Activated CD4-positive, alpha-beta T cell treated with anti-CD3 and anti-CD28 coated beads, Interleukin-2, amount 10 ng/mL, durations not matched to agents 24 days and 14 days (primary cell): ENCODE measurements around the gene UBXN6. TPM values are rescaled to one million over a fixed set of nuclear protein-coding genes. Genes with fewer than 3 reads are reported as not detected.

ENCODE experiments used
- DNase-seq: peaks from one replicate; pipeline ENCODE4 v3.0.0; 2022
- H3K27ac Mint-ChIP-seq: one replicate; pipeline ENCODE4 v1.8.0; 2022; ENCODE audit warnings: mild to moderate bottlenecking, mixed read lengths
- H3K27me3 Mint-ChIP-seq: one replicate; pipeline ENCODE4 v1.8.0; 2022; ENCODE audit warnings: mixed read lengths
- H3K36me3 Mint-ChIP-seq: one replicate; pipeline ENCODE4 v1.8.0; 2022; ENCODE audit warnings: low read depth, mild to moderate bottlenecking, mixed read lengths
- H3K4me1 Mint-ChIP-seq: one replicate; pipeline ENCODE4 v1.8.0; 2021; ENCODE audit warnings: mixed read lengths
- H3K4me3 Mint-ChIP-seq: one replicate; pipeline ENCODE4 v1.8.0; 2022; ENCODE audit warnings: mild to moderate bottlenecking, moderate library complexity, mixed read lengths
- H3K9me3 Mint-ChIP-seq: one replicate; pipeline ENCODE4 v1.8.0; 2021; ENCODE audit warnings: mixed read lengths
- intact Hi-C: fragments of 100-400 bp; cut with micrococcal nuclease; formaldehyde crosslinking; loops from one replicate; pipeline ENCODE4 v1.15.1; 2023
- total RNA-seq: library from RNA; stranded (reverse); gene quantifications from 2 replicates; pipeline ENCODE4 v1.2.3, GENCODE V29; 2022

Gene UBXN6
- total RNA-seq, 1 donor from 2014 or later = 41.2 TPM

DNA sequence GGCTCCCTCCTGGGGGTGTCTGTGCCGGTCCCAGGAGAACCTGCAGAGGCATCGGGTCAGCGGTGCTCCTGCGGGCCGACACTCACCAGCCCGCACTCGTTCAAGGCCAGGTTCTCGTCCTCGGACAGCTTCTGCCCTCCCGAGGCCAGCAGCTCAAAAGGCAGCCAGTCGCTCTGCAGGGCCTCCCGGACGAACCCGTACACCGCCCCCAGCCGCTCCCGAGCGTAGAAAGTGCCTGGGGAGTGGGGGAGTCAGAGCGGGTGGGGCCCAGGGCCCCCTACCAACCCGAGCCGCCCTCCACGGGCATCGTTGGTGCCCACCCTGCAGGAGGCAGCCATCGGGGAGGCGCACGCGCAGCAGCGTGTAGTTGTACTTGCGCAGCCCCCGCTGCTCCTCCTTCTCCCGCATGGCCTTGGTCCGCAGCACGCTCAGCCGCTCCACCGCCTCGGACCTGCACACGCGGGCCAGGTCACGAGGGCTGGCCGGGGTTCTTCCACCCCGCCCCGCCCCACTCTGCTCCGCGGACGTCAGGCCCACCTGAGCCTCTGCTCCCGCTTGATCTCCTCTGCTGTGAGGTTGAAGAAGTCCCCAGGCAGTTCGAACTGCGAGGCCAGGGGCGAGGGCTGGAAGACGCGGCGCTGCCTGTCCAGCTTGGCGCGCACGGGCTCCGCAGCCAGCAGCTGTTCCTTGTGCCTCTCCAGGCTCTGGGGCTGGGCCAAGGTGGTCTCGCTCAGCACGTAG is 11.5 kb downstream of the UBXN6 start:
- H3K27me3 Mint-ChIP-seq = no peaks in the 10 kb centered on the region
- H3K4me3 Mint-ChIP-seq = no peak overlapping the region
- DNase-seq = no peak
- H3K27ac Mint-ChIP-seq = no peak overlapping the region
- no peaks in the 10 kb centered on the region for H3K9me3 Mint-ChIP-seq
- intact Hi-C loops = no loop called here
- peaks cover 35% of the 10 kb centered on the region for H3K36me3 Mint-ChIP-seq
- peaks cover 2% of the 10 kb centered on the region for H3K4me1 Mint-ChIP-seq

DNA sequence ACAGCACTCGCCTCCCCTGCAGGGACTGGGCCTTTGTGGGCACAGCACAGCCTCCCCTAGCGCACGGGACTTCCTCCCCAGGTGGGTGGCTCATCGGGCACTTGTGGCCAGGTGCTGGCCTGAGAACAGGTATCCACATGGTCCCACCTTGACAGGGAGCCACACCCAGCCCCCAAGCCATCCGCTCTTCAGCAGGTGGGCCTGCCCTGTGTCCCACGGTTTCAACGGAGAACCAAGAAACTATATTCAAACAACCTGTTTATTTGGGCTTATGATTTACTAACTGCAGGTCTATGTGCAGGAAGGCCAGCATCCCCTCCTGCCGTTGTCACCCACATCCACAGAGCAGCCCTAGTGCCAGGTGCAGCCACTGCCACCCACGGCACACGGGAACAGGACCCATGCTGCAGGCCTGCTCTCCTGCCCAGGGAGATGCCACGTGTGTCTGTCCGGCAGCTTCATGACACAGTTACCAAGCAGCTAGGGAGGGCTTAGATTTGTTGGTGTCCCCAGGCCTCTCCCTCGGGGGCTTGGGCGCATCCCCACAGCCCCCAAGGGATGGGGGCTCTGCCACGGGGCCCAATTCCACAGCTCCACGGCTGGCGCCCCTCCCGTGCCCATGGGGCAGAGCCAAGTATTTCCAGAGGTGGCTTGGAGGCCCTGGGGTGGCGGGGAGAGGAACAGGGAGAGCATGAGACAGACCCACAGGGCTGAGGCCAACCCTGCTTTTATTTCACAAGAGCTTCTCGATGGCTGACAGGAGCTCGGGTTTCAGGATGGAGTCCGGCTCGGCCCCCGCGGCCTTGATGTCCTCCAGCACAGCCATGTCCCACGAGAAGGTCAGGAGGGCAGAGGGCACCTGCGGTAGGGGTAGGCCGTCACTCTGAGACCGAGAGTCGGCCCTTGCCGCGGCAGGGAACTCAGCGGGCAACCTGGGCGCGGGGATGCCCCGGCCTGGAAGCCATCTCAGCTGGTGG is 12.5 kb downstream of the UBXN6 start:
- Mint-ChIP-seq H3K9me3 (no peaks in the 10 kb centered on the region), H3K27me3 (no peaks in the 10 kb centered on the region), H3K36me3 (peaks cover 28% of the 10 kb centered on the region), H3K4me1 (peaks cover 2% of the 10 kb centered on the region), H3K4me3 (no peak overlapping the region), H3K27ac (no peak overlapping the region)
- intact Hi-C loops = no loop called here
- no peak for DNase-seq

DNA sequence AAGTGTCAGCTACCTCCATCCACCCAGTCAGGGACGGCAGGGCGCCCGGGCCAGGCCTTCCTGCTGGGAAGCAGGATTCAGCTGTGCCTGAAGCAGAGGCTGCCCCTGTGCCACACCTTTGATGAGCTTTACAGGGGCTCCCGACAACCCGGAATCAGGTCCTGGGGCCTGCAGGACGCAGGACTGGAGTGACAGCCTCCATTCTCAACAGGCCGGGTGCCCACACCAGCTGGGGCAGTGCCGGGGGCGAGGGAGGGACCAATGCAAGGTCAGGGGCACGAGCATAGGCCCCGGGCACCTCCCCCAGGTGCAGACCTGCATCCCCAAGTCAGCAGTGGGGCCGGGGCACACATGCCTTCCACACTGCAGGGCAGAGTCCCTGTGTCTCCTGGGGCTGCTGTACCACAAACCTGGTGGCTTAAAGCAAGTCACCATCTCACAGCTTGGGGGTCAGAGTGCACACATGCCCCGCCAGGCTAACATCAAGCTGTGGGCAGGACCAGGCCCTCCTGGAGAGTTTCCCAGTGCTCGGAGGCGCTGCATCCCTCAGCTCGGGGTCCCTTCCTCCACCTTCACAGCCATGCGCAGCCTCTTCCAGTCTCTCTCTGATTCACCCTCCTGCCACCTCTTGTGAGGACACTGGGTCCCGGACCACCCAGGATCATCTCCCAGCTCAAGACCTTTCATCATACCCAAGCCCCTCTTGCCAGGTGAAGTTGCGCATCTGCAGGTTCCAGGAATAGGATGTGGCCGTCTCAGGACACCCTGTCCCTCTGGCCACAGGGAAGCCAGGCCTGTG is 13.4 kb downstream of the UBXN6 start:
- Mint-ChIP-seq H3K27me3 (no peaks in the 10 kb centered on the region), H3K4me3 (no peak overlapping the region), H3K27ac (no peak overlapping the region), H3K36me3 (peaks cover 29% of the 10 kb centered on the region), H3K4me1 (peaks cover 3% of the 10 kb centered on the region), H3K9me3 (no peaks in the 10 kb centered on the region)
- intact Hi-C loops = no loop called here
- no peak for DNase-seq

DNA sequence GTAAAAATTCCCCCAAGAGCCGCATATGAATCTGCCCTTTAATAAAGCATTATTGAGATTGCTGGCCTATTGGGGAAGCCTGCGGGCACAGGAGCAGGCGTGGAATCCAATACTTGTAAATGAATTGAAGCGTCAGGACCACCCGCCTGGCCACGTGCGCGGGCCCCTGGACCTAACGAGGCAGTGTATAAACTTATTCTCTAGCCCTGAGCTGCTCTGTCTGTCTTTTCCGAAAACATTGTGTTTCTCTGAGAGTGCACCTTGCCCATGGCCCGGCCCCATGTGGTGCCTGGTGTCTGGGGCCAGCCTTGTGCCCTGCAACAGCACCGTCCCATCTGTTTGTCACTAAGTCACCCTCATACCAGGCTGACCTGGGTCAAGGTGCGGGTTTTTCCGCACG is 14.4 kb downstream of the UBXN6 start:
- H3K4me1 Mint-ChIP-seq = peaks cover 4% of the 10 kb centered on the region
- peaks cover 25% of the 10 kb centered on the region for H3K36me3 Mint-ChIP-seq
- no peaks in the 10 kb centered on the region for H3K9me3 Mint-ChIP-seq
- H3K27me3 Mint-ChIP-seq = no peaks in the 10 kb centered on the region
- intact Hi-C loops = no loop called here
- no peak for DNase-seq
- H3K4me3 Mint-ChIP-seq = no peak overlapping the region
- H3K27ac Mint-ChIP-seq = no peak overlapping the region

DNA sequence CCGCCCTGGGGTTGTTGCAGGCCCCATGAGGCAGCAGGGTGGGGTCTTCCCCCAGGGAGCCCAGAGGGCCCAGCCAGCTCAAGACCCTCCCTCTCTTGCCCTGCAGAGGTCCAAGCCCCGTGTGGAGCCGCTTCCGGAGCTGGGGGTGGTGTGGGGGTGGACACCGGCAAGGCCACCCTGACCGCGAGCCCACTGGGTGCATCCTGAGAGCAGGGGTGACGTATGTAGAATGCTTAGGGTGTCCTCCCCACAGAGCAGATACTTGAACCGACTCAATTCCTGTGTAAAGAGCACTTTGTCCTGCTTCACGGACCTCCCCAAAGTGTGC is 14.8 kb downstream of the UBXN6 start:
- Mint-ChIP-seq H3K4me3 (no peak overlapping the region), H3K4me1 (peaks cover 4% of the 10 kb centered on the region), H3K9me3 (no peaks in the 10 kb centered on the region), H3K27ac (no peak overlapping the region), H3K36me3 (peaks cover 28% of the 10 kb centered on the region), H3K27me3 (no peaks in the 10 kb centered on the region)
- DNase-seq = no peak
- intact Hi-C loops = no loop called here

DNA sequence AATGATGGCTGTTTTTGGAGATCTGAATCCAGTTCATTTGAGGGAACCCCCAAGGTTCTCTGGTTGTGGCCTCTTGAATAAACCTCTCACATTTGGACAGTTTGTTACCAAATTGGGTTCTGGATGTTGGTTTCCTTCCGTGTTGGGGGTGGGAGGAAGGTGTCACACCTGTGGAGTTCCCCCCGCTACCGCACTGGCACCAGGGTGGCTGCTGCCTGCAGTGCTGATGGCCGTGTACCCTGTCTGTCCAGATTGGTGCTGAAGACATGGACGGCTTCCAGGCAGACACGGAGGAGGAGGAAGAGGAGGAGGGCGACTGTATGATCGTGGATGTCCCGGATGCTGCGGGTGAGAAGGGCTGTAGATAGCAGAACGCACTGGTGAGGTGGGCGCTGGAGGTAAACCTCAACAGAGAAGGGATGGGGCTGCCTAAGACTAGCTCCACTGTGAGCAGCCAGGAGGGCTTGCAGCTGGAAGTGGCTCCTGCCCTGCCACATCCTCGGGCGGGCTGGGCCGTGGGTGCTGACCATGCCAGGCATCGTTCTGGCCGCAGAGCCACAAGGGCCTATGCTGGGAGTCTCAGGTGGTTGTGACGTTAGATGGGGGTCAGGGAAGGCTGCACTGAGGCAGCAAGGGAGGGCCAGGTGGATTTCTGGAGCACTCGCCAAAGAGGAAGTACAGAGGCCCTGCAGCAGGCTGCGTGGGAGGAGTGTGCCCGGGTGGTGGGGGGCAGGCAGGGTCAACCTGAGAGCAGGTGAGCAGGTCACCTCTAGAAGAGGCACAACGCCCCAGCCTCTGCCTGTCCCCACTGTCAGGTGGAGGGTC is 15.4 kb downstream of the UBXN6 start:
- Mint-ChIP-seq H3K4me3 (no peak overlapping the region), H3K9me3 (no peaks in the 10 kb centered on the region), H3K4me1 (peaks cover 4% of the 10 kb centered on the region), H3K27me3 (no peaks in the 10 kb centered on the region), H3K27ac (no peak overlapping the region), H3K36me3 (peaks cover 28% of the 10 kb centered on the region)
- intact Hi-C loops = no loop called here
- no peak for DNase-seq

DNA sequence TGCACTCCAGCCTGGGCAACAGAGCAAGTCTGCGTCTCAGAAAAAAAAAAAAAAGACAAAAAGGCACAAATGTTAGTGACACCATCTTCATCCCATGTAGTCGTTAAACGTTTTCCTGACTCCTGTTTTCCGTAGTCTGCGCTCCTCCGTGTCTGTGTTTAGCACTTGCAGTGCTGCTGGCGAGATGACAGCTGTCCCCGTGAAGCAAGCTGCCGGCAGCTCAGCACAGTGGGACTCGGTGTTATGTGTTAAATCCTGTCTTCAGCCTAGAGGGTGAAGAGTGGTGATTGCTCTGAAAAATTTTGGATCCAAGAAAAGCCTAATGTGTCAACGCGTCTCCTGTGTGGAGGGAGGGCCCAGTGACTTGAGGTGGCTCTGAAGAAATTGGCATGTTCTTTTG is 18.4 kb downstream of the UBXN6 start:
- H3K4me1 Mint-ChIP-seq = peaks cover 4% of the 10 kb centered on the region
- no peaks in the 10 kb centered on the region for H3K9me3 Mint-ChIP-seq
- H3K27ac Mint-ChIP-seq = no peak overlapping the region
- no peak for DNase-seq
- intact Hi-C loops = no loop called here
- peaks cover 36% of the 10 kb centered on the region for H3K36me3 Mint-ChIP-seq
- no peaks in the 10 kb centered on the region for H3K27me3 Mint-ChIP-seq
- H3K4me3 Mint-ChIP-seq = no peak overlapping the region

DNA sequence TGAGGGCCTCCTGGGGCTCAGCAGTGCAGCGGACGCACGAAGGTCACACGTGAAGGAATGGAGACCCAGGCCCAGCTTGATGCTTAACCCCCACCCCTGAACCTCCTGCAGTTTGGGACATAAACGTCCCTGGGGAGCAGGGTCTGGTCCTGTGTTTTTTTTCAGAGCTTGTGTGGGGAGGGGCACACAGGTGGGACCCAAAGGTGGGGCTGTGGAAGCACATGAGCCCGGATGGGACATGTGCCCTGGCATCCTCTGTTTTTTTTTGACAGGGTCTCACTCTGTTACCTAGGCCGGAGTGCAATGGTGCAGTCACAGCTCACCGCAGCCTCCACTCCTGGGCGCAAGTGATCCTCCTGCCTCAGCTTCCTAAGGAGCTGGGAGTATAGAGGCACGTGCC is 20.5 kb downstream of the UBXN6 start:
- Mint-ChIP-seq H3K9me3 (no peaks in the 10 kb centered on the region), H3K4me1 (peaks cover 2% of the 10 kb centered on the region), H3K27ac (no peak overlapping the region), H3K27me3 (no peaks in the 10 kb centered on the region), H3K4me3 (no peak overlapping the region), H3K36me3 (peaks cover 39% of the 10 kb centered on the region)
- DNase-seq = no peak
- intact Hi-C loops = no loop called here

DNA sequence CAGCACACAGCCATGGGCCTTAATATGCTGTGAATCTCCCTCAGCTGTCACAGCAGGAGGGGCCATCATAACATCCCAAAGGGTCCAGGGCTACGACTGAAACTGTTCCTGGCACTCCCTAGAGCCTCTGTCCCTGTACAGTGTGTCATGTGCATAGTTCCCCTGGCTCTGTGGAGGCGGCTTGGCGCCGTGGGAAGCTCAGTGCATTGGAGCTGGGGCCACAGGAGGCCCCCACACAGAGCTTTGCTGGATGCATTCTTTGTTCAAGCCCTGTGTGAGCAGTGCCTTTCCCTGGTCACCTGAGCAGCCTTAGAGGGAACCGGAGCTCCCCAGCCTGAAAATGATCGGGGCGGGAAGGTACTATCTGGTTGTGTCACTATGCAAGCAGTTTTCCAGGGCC is 21.4 kb downstream of the UBXN6 start:
- Mint-ChIP-seq H3K9me3 (no peaks in the 10 kb centered on the region), H3K4me1 (peaks cover 2% of the 10 kb centered on the region), H3K36me3 (peaks cover 41% of the 10 kb centered on the region), H3K27ac (no peak overlapping the region), H3K27me3 (no peaks in the 10 kb centered on the region), H3K4me3 (no peak overlapping the region)
- DNase-seq = no peak
- intact Hi-C loops = no loop called here

DNA sequence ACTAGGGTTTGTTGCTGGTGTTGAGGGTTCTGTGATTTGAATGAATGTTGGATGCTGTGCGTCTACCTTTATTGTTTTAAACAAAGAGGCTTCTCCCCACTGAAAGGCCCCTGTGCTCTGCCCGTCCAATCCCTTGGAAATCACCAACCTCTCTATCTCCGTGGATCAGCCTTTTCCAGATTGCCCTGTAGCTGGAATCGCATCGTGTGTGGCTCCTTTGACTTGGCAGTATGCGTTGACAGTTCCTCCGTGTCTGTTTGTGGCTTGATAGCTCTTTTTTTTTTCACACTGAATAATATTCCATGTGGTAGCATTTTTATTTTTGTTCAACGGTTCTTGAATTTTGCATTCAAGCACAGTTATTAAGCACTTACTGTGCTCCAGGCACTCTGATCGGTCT is 23.2 kb downstream of the UBXN6 start:
- DNase-seq = no peak
- Mint-ChIP-seq H3K4me1 (peaks cover 2% of the 10 kb centered on the region), H3K4me3 (no peak overlapping the region), H3K36me3 (peaks cover 52% of the 10 kb centered on the region), H3K27ac (no peak overlapping the region), H3K9me3 (no peaks in the 10 kb centered on the region), H3K27me3 (no peaks in the 10 kb centered on the region)
- intact Hi-C loops = no loop called here

DNA sequence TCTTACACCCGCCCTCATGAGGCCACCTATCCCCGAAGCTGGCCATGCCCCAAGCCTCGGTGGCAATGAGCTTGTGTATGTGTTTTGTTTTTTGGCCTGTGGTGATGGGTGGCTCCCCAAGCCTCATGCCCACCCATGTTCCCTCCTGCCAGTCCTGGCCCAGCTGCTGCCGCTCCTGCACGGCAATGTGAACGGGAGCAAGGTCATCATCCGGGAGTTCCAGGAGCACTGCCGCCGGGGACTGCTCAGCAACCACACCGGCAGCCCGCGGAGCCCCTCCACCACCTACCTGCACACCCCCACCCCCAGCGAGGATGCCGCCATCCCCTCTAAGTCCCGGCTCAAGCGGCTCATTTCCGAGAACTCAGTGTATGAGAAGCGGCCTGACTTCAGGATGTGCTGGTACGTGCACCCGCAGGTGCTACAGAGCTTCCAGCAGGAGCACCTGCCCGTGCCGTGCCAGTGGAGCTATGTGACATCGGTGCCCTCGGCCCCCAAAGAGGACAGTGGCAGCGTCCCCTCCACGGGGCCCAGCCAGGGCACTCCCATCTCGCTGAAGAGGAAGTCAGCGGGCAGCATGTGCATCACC is 24.6 kb downstream of the UBXN6 start:
- Mint-ChIP-seq H3K4me1 (no peaks in the 10 kb centered on the region), H3K36me3 (peaks cover 56% of the 10 kb centered on the region), H3K27ac (no peak overlapping the region), H3K4me3 (no peak overlapping the region), H3K27me3 (no peaks in the 10 kb centered on the region), H3K9me3 (no peaks in the 10 kb centered on the region)
- no peak for DNase-seq
- intact Hi-C loops = no loop called here

DNA sequence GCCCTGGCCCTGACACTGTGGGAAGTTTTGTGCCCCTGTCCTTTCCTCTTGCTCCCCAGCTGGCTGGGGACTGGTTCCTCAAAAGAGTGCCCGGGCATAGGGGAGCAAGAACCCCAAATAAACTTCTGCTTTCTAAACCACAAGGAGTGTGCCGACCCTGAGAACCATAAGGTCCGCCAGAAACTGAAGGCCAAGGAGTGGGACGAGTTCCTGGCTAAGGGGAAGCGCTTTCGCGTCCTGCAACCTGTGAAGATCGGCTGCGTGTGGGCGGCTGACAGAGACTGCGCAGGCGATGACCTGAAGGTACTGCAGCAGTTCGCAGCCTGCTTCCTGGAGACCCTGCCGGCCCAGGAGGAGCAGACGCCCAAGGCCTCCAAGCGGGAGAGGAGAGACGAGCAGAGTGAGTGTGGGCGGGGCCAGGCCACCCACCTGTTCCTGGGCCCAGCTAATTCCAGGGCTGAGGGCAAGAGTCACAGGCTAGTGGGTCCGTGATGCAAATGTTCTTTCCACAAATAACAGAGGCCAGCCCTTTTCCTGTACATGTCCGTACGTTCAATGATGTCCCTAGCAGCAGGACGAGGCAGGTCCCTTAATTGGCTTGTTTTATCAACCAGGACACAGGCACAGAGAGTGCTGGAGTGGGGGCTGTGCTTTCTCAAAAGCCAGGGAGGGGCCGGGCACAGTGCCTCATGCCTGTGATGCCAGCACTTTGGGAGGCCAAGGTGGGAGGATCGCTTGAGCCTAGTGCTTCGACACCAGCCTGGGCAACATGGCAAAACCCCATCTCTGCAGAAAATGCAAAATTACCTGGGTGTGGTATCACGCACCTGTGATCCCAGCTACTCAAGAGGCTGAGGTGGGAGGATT is 25.6 kb downstream of the UBXN6 start:
- Mint-ChIP-seq H3K27me3 (no peaks in the 10 kb centered on the region), H3K27ac (no peak overlapping the region), H3K9me3 (no peaks in the 10 kb centered on the region), H3K36me3 (peaks cover 50% of the 10 kb centered on the region), H3K4me3 (no peak overlapping the region), H3K4me1 (no peaks in the 10 kb centered on the region)
- intact Hi-C loops = no loop called here
- no peak for DNase-seq
